GM12878 (cell line): ENCODE results near the gene TSBP1. TPM values are rescaled to one million over a fixed set of nuclear protein-coding genes. Genes with fewer than 3 reads are reported as not detected.
"Not testable (repeated sequence)": the region's sequence is repeated elsewhere in the genome, so short reads cannot be mapped to it uniquely, and the experiment has no call there.

Source experiments
- ATAC-seq: fragments of 200-7000 bp; cut with Tn5 transposase; 3 replicates; pipeline ENCODE4 v1.9.1; 2020; ENCODE audit warnings: mild to moderate bottlenecking, moderate library complexity
- BruUV-seq: library from RNA; stranded (reverse); fragments of 400-500 nt; replicated peaks from 2 replicates; lab custom pipeline; 2021; lab: Mats Ljungman, UMichigan
- CTCF ChIA-PET: fragments of 300-600 bp; sonication (Branson Sonifier 250); formaldehyde crosslinking; extraction: SDS; loops from one replicate; lab custom pipeline; 2021; ENCODE audit warnings: inconsistent platforms; lab: Yijun Ruan, JAX
- POLR2A ChIA-PET: fragments of 350-600 bp; formaldehyde crosslinking; extraction: SDS; loops from one replicate; lab custom pipeline; 2021; ENCODE audit warnings: inconsistent platforms; lab: Charles Lee
- RAD21 ChIA-PET: fragments of 300-600 bp; sonication (Branson Sonifier 250); formaldehyde crosslinking; loops from one replicate; lab custom pipeline; 2023; ENCODE audit warnings: antibody characterized with exemption; ENCODE audit not compliant: unreplicated experiment; lab: Charles Lee
- SMC1A ChIA-PET: fragments of 300-600 bp; sonication (Branson Sonifier 250); formaldehyde crosslinking; loops from one replicate; lab custom pipeline; 2023; ENCODE audit not compliant: unreplicated experiment, uncharacterized antibody; lab: Charles Lee
- DNase-seq: peaks from one replicate; pipeline ENCODE4 v3.0.0-alpha.2; 2011; ENCODE audit warnings: low read depth, low spot score
- FAIRE-seq: peaks from 3 replicates; lab custom pipeline; 2011; peaks lifted over from hg19 to GRCh38; lab: Jason Lieb, UNC
- H2AFZ ChIP-seq: 2 replicates; pipeline ENCODE4 v1.6.0; 2011; ENCODE audit warnings: low read depth, low read length, control low read depth; ENCODE audit not compliant: control insufficient read depth
- H3K27ac ChIP-seq: 2 replicates; pipeline ENCODE4 v1.5.1; 2011; ENCODE audit warnings: control low read depth; ENCODE audit not compliant: control insufficient read depth, insufficient read depth
- H3K27me3 ChIP-seq, 2 experiments: replicated peaks in 1 of 2; 2 replicates each; pipeline versions ENCODE4 v1.6.0 to v1.6.1; 2011; ENCODE audit warnings: low read length in 1 of 2; ENCODE audit not compliant: control insufficient read depth in 2 of 2, insufficient read depth in 2 of 2
- H3K36me3 ChIP-seq, 2 experiments: 2 replicates each; pipeline ENCODE4 v1.5.1; 2011; ENCODE audit warnings: low read length in 1 of 2; ENCODE audit not compliant: control insufficient read depth in 2 of 2, insufficient read depth in 2 of 2
- H3K4me1 ChIP-seq: 2 replicates; pipeline ENCODE4 v1.6.1; 2011; ENCODE audit warnings: mild to moderate bottlenecking, low read length, moderate library complexity, mixed read lengths; ENCODE audit not compliant: control insufficient read depth, insufficient read depth
- H3K4me2 ChIP-seq: 2 replicates; pipeline ENCODE4 v1.6.0; 2011; ENCODE audit warnings: control low read depth; ENCODE audit not compliant: control insufficient read depth, insufficient read depth
- H3K4me3 ChIP-seq: fragments of 200-600 bp; sonication (generic); 2 replicates; pipeline ENCODE4 v1.5.1; 2016
- H3K79me2 ChIP-seq: 2 replicates; pipeline ENCODE4 v1.6.0; 2011; ENCODE audit warnings: low read length; ENCODE audit not compliant: control insufficient read depth, insufficient read depth
- H3K9ac ChIP-seq: 2 replicates; pipeline ENCODE4 v1.8.0; 2011; ENCODE audit warnings: low read length, control low read depth, mixed read lengths; ENCODE audit not compliant: control insufficient read depth, insufficient read depth
- H3K9me3 ChIP-seq: replicated peaks from 3 replicates; pipeline ENCODE4 v1.5.1; 2011; ENCODE audit warnings: mild to moderate bottlenecking, low read length; ENCODE audit not compliant: control insufficient read depth, insufficient read depth
- H4K20me1 ChIP-seq: 2 replicates; pipeline ENCODE4 v1.6.0; 2011; ENCODE audit not compliant: control insufficient read depth, insufficient read depth
- CEBPB ChIP-seq, 2 experiments: fragments of 150-350 bp in 1 of 2; IDR thresholded peaks; 2 replicates each; pipeline ENCODE4 v1.6.1; 2012 to 2014; ENCODE audit warnings: low read depth in 2 of 2, low read length in 2 of 2, borderline replicate concordance in 1 of 2, inconsistent platforms in 1 of 2
- WGBS: methylation state at CpG from one replicate; pipeline ENCODE4 v1.1.6; 2016; ENCODE audit warnings: low lambda C conversion rate; ENCODE audit not compliant: insufficient replicate concordance, insufficient coverage; ENCODE audit errors: missing lambda C conversion rate; 5-methylcytosine and 5-hydroxymethylcytosine counted together
- in situ Hi-C: fragments of 300-500 bp; cut with MboI; formaldehyde crosslinking; loops from 9 replicates; pipeline ENCODE4 v1.14.3; 2018; ENCODE audit warnings: mixed read lengths
- intact Hi-C: fragments of 100-400 bp; cut with micrococcal nuclease; formaldehyde crosslinking; loops from one replicate; pipeline ENCODE4 v1.14.2; 2022; ENCODE audit not compliant: unreplicated experiment
- polyA plus RNA-seq, 11 experiments: library from polyadenylated mRNA; depleted of rRNA in 4 of 11; unstranded in 6 of 11; stranded (reverse) in 5 of 11; fragments of >200 nt; fragmentation: Nextera tagmentation in 4 of 11; fragmentation: Illumina TruSeq in 1 of 11; extraction: Ambion mirVana in 4 of 11; extraction: Trizol in 1 of 11; gene quantifications; 1 replicate in 1 of 11; 2 replicates in 10 of 11; pipeline versions ENCODE4 v1.2.1 to v1.2.3, GENCODE V29; 2011 to 2016; ENCODE audit warnings: inconsistent platforms in 2 of 11, missing spikeins in 2 of 11, low read depth in 1 of 11
- total RNA-seq, 4 experiments: library from RNA; depleted of rRNA in 3 of 4; stranded (reverse); fragments of >200 nt in 3 of 4; fragmentation: Illumina TruSeq in 1 of 4; extraction: Trizol in 1 of 4; gene quantifications; 2 replicates each; pipeline versions ENCODE4 v1.2.1 to v1.2.3, GENCODE V29; 2013 to 2021

TSBP1 gene
- total and polyA plus RNA-seq, 10 of the 15 experiments (the other 5 are each of a cell fraction or from before 2014, with no cell fraction given), result not detected

DNA sequence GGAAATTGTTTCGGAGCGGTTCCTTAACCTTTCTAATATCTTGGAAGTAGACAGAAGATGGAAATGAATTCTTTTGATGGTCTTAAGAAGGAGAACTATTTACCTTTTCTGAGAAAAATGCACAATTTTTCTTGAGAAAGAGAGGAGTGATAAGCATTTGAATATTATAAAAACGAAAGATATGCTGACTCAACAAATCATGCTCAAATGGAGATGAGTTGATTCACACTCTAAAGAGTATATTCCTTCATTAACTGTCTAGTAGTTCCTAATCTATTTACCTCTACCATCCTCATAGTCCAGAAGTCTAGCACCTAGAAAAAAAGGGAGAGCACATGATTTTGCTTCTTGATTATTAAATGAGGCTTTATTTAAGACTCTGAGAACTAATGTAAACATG lies 4.1 kb downstream of the TSBP1 start:
- Histone ChIP-seq H3K79me2 (no peaks in the 10 kb centered on the region), H3K27me3 (no peaks in the 10 kb centered on the region), H4K20me1 (no peaks in the 10 kb centered on the region), H3K4me1 (no peaks in the 10 kb centered on the region), H3K4me2 (no peak overlapping the region), H2AFZ (no peak overlapping the region), H3K27ac (no peak overlapping the region), H3K9me3 (no peaks in the 10 kb centered on the region), H3K36me3 (no peaks in the 10 kb centered on the region), H3K9ac (no peak overlapping the region), H3K4me3 (no peak overlapping the region)
- TF ChIP-seq CEBPB (IDR thresholded peaks at IDR 0.05; ENCODE audit: borderline replicate concordance in 1 of 2, low read depth in 2 of 2, low read length in 2 of 2), result no peak
- CTCF ChIA-PET, result no interaction called here
- DNase-seq (no peak), ATAC-seq (no peak), FAIRE-seq (no peak)
- 41% methylated on average over 3 of the region's 3 CpGs for WGBS
- intact Hi-C loops (no loop called here), in situ Hi-C loops (no loop called here)
- SMC1A ChIA-PET, result interaction anchor here (0.8 kb wide), 1 partner anchor 418 kb away, joined by 3 read pairs; no protein-coding TSS in a partner anchor
- BruUV-seq, result no TSS peak
- POLR2A ChIA-PET, result no interaction called here
- RAD21 ChIA-PET, result no interaction called here

DNA sequence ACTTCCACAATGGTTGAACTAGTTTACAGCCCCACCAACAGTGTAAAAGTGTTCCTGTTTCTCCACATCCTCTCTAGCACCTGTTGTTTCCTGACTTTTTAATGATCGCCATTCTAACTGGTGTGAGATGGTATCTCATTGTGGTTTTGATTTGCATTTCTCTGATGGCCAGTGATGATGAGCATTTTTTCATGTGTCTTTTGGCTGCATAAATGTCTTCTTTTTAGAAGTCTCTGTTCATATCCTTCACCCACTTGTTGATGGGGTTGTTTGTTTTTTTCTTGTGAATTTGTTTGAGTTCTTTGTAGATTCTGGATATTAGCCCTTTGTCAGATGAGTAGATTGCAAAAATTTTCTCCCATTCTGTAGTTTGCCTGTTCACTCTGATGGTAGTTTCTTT lies 12.5 kb downstream of the TSBP1 start:
- BruUV-seq, FAIRE-seq, H4K20me1 ChIP-seq, in situ Hi-C loops, H2AFZ ChIP-seq, H3K36me3 ChIP-seq, RAD21 ChIA-PET, H3K4me3 ChIP-seq, H3K4me2 ChIP-seq, DNase-seq, H3K4me1 ChIP-seq, intact Hi-C loops, ATAC-seq, H3K9me3 ChIP-seq, POLR2A ChIA-PET, H3K27me3 ChIP-seq, SMC1A ChIA-PET, H3K27ac ChIP-seq, H3K9ac ChIP-seq, H3K79me2 ChIP-seq: not testable (repeated sequence)
- CTCF ChIA-PET, result interaction anchor here (0.8 kb wide), 1 partner anchor 767 kb away, joined by 3 read pairs; no protein-coding TSS in a partner anchor
- no CpG with 5 or more reads among the region's 1 CpG for WGBS

GRCh38 chr6:32358548-32358947 lies 13.2 kb downstream of the TSBP1 start:
- H3K27me3 ChIP-seq, POLR2A ChIA-PET, CTCF ChIA-PET, RAD21 ChIA-PET, DNase-seq, intact Hi-C loops, H3K79me2 ChIP-seq, in situ Hi-C loops, H3K9ac ChIP-seq, H3K4me1 ChIP-seq, H2AFZ ChIP-seq, H3K27ac ChIP-seq, BruUV-seq, FAIRE-seq, ATAC-seq, H3K4me2 ChIP-seq, SMC1A ChIA-PET, H3K36me3 ChIP-seq, H3K4me3 ChIP-seq, H4K20me1 ChIP-seq, H3K9me3 ChIP-seq: not testable (repeated sequence)
- 57% methylated on average over 6 of the region's 8 CpGs for WGBS
